OCI-LY7 (cell line): ENCODE results near the gene BRINP2. TPM values are rescaled to one million over a fixed set of nuclear protein-coding genes. Genes with fewer than 3 reads are reported as not detected.

Experiments
- BruUV-seq: library from RNA; stranded (reverse); fragments of 400-500 nt; replicated peaks from 2 replicates; lab custom pipeline; 2021; lab: Mats Ljungman, UMichigan
- CTCF ChIA-PET: fragments of 300-600 bp; sonication (Branson Sonifier 250); formaldehyde crosslinking; loops from one replicate; lab custom pipeline; 2022; ENCODE audit warnings: antibody characterized with exemption; ENCODE audit not compliant: unreplicated experiment; lab: Charles Lee
- POLR2A ChIA-PET: fragments of 300-600 bp; sonication (Branson Sonifier 250); formaldehyde crosslinking; loops from one replicate; lab custom pipeline; 2022; ENCODE audit warnings: antibody characterized with exemption; lab: Charles Lee
- DNase-seq: peaks from one replicate; pipeline ENCODE4 v3.0.0-alpha.2; 2015; ENCODE audit warnings: low spot score
- H2AFZ ChIP-seq: fragments of 200-600 bp; sonication (generic), shearing (Covaris generic); 2 replicates; pipeline ENCODE4 v1.6.1; 2014; ENCODE audit warnings: mild to moderate bottlenecking, antibody characterized with exemption, low read length, moderate library complexity
- H3K27ac ChIP-seq: fragments of 200-600 bp; sonication (generic); 2 replicates; pipeline ENCODE4 v1.5.1; 2014; ENCODE audit warnings: mixed run types, low read depth, mild to moderate bottlenecking, moderate library complexity, low read length, inconsistent platforms; ENCODE audit not compliant: poor library complexity, severe bottlenecking
- H3K36me3 ChIP-seq: fragments of 200-600 bp; sonication (generic); 2 replicates; pipeline ENCODE4 v1.6.1; 2014; ENCODE audit warnings: mild to moderate bottlenecking, antibody characterized with exemption, low read length, moderate library complexity, mixed read lengths; ENCODE audit not compliant: insufficient read depth
- H3K4me1 ChIP-seq: fragments of 200-600 bp; sonication (generic); 2 replicates; pipeline ENCODE4 v1.5.1; 2014; ENCODE audit warnings: mild to moderate bottlenecking, low read length; ENCODE audit not compliant: insufficient read depth, poor library complexity, severe bottlenecking
- H3K4me2 ChIP-seq: fragments of 200-600 bp; sonication (generic); 2 replicates; pipeline ENCODE4 v1.6.1; 2014; ENCODE audit warnings: mild to moderate bottlenecking, low read length
- H3K4me3 ChIP-seq: fragments of 200-600 bp; sonication (generic); 2 replicates; pipeline ENCODE4 v1.5.1; 2014; ENCODE audit warnings: mild to moderate bottlenecking, low read depth, low read length; ENCODE audit not compliant: poor library complexity, severe bottlenecking
- H3K79me2 ChIP-seq: fragments of 200-600 bp; sonication (generic); 2 replicates; pipeline ENCODE4 v1.6.1; 2016; ENCODE audit warnings: low read depth, mild to moderate bottlenecking, low read length, moderate library complexity, mixed read lengths; ENCODE audit not compliant: insufficient read depth
- H3K9me2 ChIP-seq: fragments of 200-600 bp; sonication (generic); 2 replicates; pipeline ENCODE4 v1.6.1; 2016; ENCODE audit warnings: mild to moderate bottlenecking, low read length, mixed read lengths; ENCODE audit not compliant: insufficient read depth
- H3K9me3 ChIP-seq: fragments of 200-600 bp; sonication (generic); 2 replicates; pipeline ENCODE4 v1.6.1; 2014; ENCODE audit warnings: mild to moderate bottlenecking, mixed run types, low read length, mixed read lengths
- H4K20me1 ChIP-seq: fragments of 200-600 bp; sonication (generic); 2 replicates; pipeline ENCODE4 v1.6.1; 2014; ENCODE audit warnings: mild to moderate bottlenecking, antibody characterized with exemption, low read length, moderate library complexity, mixed read lengths; ENCODE audit not compliant: insufficient read depth
- EZH2phosphoT487 ChIP-seq: fragments of 200-600 bp; sonication (generic); IDR thresholded peaks from 2 replicates; pipeline ENCODE4 v1.6.1; 2018; ENCODE audit warnings: low read depth, borderline replicate concordance, mild to moderate bottlenecking, mixed run types, antibody characterized with exemption, low read length, moderate library complexity, mixed read lengths
- intact Hi-C: fragments of 100-400 bp; cut with micrococcal nuclease; formaldehyde crosslinking; loops from one replicate; pipeline ENCODE4 v1.10.0; 2022; ENCODE audit not compliant: unreplicated experiment
- total RNA-seq, 2 experiments: library from RNA; depleted of rRNA in 1 of 2; stranded (reverse); fragments of >200 nt in 1 of 2; shearing (Covaris generic) in 1 of 2; gene quantifications; 2 replicates each; pipeline ENCODE4 v1.2.3, GENCODE V29; 2014 to 2022
- TF ChIP-seq, protein P1 (sequence below): fragments of 200-600 bp; sonication (generic); conservative IDR thresholded peaks from 2 replicates; pipeline ENCODE4 v1.5.1; 2014; ENCODE audit warnings: mild to moderate bottlenecking, antibody characterized with exemption, low read length, moderate library complexity, mixed read lengths

Gene BRINP2
- total RNA-seq, 2 experiments from 2014 or later: not detected

DNA sequence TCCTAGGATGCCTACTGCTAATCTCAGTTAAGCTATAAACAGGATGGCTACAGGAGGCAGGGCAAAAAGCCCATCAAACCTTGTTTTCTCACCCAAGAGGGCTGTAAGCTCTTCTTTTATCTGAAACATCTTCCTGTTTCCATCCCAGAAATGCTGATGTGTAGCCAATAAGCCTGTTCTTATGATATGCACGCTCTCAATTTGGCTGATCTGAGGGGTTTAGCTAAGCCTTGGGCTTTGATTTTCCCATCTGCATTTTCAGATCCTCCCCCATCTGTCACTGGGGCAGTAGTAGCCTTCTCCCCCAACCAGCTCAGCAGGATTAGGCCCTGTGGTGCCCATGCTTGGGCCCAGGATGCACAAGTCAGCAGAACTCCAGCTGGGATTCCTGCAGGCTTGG is 105.0 kb downstream of the BRINP2 start:
- H3K27ac ChIP-seq: no peak overlapping the region
- H3K4me1 ChIP-seq: no peaks in the 10 kb centered on the region
- no peaks in the 10 kb centered on the region for H4K20me1 ChIP-seq
- POLR2A ChIA-PET: interaction anchor here (0.6 kb wide), 1 partner anchor 449 kb away, joined by 4 read pairs; no protein-coding TSS in a partner anchor
- TF ChIP-seq EZH2phosphoT487: no peak
- TF ChIP-seq, protein P1, sequence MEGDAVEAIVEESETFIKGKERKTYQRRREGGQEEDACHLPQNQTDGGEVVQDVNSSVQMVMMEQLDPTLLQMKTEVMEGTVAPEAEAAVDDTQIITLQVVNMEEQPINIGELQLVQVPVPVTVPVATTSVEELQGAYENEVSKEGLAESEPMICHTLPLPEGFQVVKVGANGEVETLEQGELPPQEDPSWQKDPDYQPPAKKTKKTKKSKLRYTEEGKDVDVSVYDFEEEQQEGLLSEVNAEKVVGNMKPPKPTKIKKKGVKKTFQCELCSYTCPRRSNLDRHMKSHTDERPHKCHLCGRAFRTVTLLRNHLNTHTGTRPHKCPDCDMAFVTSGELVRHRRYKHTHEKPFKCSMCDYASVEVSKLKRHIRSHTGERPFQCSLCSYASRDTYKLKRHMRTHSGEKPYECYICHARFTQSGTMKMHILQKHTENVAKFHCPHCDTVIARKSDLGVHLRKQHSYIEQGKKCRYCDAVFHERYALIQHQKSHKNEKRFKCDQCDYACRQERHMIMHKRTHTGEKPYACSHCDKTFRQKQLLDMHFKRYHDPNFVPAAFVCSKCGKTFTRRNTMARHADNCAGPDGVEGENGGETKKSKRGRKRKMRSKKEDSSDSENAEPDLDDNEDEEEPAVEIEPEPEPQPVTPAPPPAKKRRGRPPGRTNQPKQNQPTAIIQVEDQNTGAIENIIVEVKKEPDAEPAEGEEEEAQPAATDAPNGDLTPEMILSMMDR: no peak
- H2AFZ ChIP-seq: no peak overlapping the region
- intact Hi-C loops: no loop called here
- no peaks in the 10 kb centered on the region for H3K9me3 ChIP-seq
- no peak for DNase-seq
- H3K36me3 ChIP-seq: no peaks in the 10 kb centered on the region
- BruUV-seq: no TSS peak
- no peak overlapping the region for H3K4me2 ChIP-seq
- H3K79me2 ChIP-seq: no peaks in the 10 kb centered on the region
- CTCF ChIA-PET: no interaction called here
- no peaks in the 10 kb centered on the region for H3K9me2 ChIP-seq
- H3K4me3 ChIP-seq: no peak overlapping the region

DNA sequence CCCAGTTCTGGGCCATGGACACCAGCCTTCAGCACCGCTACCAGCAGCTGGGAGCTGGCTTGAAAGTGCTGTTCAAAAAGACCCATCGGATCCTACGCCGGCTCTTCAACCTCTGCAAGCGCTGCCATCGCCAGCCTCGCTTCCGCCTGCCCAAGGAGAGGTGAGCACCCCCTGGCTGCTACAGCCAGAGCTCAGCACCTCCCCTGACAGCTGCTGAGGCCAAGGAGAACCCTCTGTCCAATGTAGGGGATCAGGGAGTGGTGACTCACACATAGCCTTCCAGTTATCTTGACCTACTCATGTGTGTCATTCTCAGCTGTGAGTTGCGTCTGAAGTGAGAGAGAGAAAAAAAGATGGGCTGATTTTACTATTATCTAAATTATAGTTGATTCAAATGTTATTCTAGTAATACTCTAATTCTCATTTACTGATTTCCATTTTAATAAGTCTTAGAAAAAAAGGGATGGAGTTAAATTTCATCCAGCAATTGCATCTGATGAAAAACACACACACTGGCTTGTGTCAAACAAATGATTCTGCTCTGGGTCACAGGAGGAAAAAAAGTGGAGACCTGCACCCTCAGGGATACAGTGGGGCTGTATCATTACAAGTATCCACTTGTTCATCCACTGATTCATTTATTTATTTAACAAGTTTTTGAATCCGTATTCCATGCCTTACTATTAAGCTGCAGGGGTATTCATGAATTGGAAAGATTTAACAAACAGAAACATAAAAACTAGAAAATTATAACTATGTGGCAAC is 108.0 kb downstream of the BRINP2 start:
- no peak overlapping the region for H3K4me3 ChIP-seq
- TF ChIP-seq EZH2phosphoT487: no peak
- TF ChIP-seq, protein P1: no peak
- intact Hi-C loops: no loop called here
- no peak overlapping the region for H3K27ac ChIP-seq
- no peaks in the 10 kb centered on the region for H3K9me2 ChIP-seq
- no peak for DNase-seq
- no peaks in the 10 kb centered on the region for H3K4me1 ChIP-seq
- no peak overlapping the region for H2AFZ ChIP-seq
- CTCF ChIA-PET: no interaction called here
- H3K4me2 ChIP-seq: no peak overlapping the region
- no peaks in the 10 kb centered on the region for H3K9me3 ChIP-seq
- no peaks in the 10 kb centered on the region for H4K20me1 ChIP-seq
- BruUV-seq: no TSS peak
- POLR2A ChIA-PET: interaction anchor here (0.5 kb wide), 1 partner anchor 257 kb away, joined by 3 read pairs; no protein-coding TSS in a partner anchor
- H3K36me3 ChIP-seq: no peaks in the 10 kb centered on the region
- no peaks in the 10 kb centered on the region for H3K79me2 ChIP-seq

DNA sequence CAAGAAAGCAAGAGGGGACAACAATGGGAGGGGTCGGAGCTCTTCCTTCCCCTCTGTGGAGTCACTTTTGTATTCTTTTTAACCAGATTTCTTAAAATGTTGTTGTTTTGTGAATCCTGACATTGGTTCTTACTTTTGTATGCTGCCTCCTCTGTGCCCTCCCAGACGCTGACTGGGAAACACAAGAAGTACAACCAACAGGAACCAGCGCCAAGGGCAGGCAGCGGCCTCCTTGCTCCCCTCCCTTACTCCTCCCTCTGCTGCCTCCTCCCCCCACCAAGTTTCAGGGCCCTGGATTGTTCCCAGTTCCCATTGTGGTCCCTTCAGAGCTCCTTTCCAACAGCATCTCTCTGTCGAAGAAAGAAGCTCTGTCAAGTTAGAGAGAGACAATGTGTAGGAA is 111.1 kb downstream of the BRINP2 start:
- Histone ChIP-seq H3K4me1 (no peaks in the 10 kb centered on the region), H4K20me1 (no peaks in the 10 kb centered on the region), H2AFZ (no peak overlapping the region), H3K27ac (no peak overlapping the region), H3K4me2 (no peak overlapping the region), H3K79me2 (no peaks in the 10 kb centered on the region), H3K9me3 (no peaks in the 10 kb centered on the region), H3K9me2 (no peaks in the 10 kb centered on the region), H3K36me3 (no peaks in the 10 kb centered on the region), H3K4me3 (no peak overlapping the region)
- ChIA-PET POLR2A (interaction anchor here (1.0 kb wide), 1 partner anchor 30 kb away, joined by 3 read pairs; no protein-coding TSS in a partner anchor), CTCF (no interaction called here)
- no peak for DNase-seq
- intact Hi-C loops: no loop called here
- BruUV-seq: no TSS peak
- TF ChIP-seq EZH2phosphoT487: no peak
- TF ChIP-seq, protein P1: no peak
